Measurements from ENCODE around the gene RC3H2.
A peak's percentile ranks its signal among the peaks of the same experiment; 100 is the strongest.
"Not testable (repeated sequence)": the region's sequence is repeated elsewhere in the genome, so short reads cannot be mapped to it uniquely, and the experiment has no call there.

Gene RC3H2

DNA sequence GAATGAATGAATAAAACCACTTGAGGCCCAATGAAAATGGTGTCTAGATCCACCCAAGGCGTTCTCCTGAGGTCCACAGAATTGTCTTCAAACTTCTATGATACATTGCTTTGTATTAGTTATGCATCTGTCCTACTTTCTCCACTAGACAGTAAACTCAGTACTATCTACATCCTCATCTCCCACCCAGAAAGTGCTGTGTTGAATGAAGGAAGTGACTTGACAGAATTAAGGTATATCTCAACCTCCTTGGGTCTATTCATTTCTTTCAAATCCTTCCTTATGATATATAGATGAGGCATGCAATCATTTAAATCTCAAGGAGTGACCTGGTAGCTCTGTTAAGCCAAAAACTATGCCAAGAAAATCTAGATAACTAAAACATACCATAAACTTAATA is 61.0 kb downstream of the RC3H2 start:
- DNase-seq, result no peak

- no peak for DNase-seq
Measured at GRCh38 chr9:122841501-122841900, 63.7 kb downstream of the RC3H2 start.

DNA sequence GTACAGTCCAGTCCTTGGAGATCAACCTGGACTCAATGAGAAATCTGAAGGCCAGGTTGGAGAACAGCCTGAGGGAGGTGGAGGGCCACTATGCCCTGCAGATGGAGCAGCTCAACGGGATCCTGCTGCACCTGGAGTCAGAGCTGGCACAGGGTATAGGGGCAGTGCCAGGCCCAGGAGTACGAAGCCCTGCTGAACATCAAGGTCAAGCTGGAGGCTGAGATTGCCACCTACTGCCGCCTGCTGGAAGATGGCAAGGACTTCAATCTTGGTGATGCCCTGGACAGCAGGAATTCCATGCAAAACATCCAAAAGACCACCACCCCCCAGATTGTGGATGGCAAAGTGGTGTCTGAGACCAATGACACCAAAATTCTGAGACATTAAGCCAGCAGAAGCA is 66.7 kb downstream of the RC3H2 start:
- not testable (repeated sequence) for DNase-seq

- no peak for DNase-seq
Measured at GRCh38 chr9:122837266-122837850, 67.8 kb downstream of the RC3H2 start.

GRCh38 chr9:122835313-122835731 is 69.8 kb downstream of the RC3H2 start:
- DNase-seq, result no peak

- DNase-seq, result no peak
Measured at GRCh38 chr9:122832194-122832593, 73.0 kb downstream of the RC3H2 start.

DNA sequence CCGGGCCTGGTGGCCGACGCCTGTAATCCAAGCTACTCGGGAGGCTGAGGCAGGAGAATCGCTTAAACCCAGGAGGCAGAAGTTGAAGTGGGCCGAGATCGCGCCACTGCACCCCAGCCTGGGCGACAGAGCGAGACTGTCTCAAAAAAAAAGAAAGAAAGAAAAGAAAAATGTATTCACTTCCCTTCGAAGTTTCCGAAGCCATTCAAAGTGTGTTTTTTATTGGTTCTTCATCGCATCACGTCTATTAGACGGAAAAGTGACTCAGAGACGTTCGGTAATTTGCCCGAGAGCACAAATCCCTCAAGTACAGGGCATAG is 76.2 kb downstream of the RC3H2 start:
- not testable (repeated sequence) for DNase-seq

DNA sequence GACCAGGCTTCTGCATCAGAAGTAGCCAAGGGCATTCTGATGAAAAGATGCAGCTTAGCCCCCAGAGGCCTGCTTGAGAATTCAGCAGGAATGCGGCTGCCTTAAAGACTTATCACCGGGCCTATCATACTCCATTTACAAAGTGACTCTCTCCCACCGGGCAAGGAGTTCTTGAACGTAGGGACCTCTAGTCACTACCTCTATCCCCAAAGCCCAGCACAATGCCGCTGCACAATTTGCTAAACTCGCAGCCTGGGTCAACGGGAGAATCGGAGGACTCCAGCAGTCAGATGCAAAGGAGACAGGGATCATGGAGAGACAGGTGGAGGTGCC is 77.4 kb downstream of the RC3H2 start:
- no peak for DNase-seq

- DNase-seq, result no peak
Measured at GRCh38 chr9:122822938-122823337, 82.2 kb downstream of the RC3H2 start.

DNA sequence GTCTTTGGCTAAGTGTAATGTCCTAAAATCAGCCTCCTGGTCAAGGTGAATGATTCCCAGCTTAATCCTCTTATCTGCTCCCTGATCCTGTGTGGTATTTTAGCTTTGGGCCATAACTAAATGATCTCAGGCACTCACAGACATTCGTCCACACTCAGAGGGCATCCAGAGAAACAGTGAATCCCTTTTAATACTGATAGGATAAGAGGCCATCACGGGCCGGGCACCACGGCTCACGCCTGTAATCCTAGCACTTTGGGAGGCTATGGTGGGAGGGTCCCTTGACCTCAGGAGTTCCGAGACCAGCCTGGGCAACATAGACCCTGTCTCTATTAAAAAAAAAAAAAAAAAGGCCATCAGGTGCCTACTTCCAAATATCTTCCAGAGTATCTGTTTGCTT is 83.1 kb downstream of the RC3H2 start:
- DNase-seq, result no peak

GRCh38 chr9:122821278-122821943 is 83.7 kb downstream of the RC3H2 start:
- DNase-seq, result no peak

- no peak for DNase-seq
Measured at GRCh38 chr9:122820490-122820845, 84.7 kb downstream of the RC3H2 start.

- peak; percentile 53 for DNase-seq
Measured at GRCh38 chr9:122819791-122820489, 85.2 kb downstream of the RC3H2 start.

GRCh38 chr9:122819326-122819725 is 85.8 kb downstream of the RC3H2 start:
- peak; percentile 8 for DNase-seq

DNA sequence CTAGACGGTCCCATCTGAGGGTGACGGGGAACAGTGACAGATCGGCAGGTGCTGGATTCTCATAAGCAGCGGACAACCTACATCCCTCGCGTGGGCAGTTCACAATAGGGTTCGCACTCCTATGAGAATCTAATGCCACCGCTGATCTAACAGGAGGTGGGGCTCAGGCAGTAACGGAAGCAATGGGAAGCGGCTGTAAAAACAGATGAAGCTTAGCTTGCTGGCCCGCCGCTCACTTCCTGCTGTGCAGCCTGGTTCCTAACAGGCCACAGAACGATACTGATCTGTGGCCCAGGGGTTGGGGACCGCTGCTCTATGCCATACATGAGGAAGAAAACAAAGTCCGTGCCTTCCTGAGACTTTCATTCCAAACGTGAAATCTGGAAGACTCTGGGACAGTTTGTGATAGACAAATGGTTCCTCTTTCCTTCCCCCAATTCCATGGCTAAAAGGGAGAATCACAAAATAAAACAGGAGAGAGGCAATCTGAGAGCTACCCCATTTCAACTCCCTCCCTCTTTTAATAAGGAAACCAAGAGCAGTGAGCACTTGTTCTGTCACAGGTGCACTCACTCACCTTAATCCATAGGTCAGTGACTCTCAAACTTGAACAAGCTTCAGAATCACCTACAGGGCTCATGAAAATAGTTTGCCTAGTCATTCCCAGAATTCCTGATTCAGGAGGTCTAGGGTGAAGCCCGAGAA is 88.8 kb downstream of the RC3H2 start:
- DNase-seq, result no peak

DNA sequence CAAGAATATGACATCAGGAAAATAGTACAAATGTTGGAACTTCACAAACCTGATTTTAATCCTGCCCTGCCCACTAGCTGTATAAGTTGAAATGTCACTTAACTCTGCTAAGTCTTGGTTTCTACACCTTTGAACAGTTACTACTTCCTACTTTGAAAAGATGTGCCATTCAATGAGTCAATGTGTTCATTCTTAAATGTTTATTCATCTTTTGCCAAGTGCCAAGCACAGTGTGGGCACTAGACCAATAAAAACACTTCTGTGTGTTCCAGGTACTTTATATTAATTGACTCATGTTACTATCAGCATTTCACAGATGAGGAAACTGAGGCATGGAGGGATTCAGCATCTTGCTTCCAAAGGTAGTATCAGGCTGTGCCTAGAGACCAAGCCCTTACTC is 89.6 kb downstream of the RC3H2 start:
- no peak for DNase-seq

DNA sequence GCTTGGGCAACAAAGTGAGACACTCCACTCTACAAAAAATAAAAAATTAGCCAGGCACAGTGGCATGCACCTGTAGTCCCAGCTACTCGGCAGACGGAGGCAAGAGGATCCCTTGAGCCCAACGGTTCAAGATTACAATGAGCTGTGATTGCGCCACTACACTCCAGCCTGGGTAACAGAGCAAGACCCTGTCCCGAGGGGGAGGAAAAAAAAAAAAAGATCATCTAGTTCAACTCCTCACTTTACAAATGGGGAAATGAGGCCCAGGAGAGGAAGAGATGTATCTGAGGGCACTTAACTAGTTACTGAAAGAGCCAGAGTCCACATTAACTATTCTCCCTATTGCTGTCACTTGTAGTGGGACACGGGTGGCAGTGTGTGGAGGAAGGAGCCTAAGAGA is 90.6 kb downstream of the RC3H2 start:
- DNase-seq, result no peak

DNA sequence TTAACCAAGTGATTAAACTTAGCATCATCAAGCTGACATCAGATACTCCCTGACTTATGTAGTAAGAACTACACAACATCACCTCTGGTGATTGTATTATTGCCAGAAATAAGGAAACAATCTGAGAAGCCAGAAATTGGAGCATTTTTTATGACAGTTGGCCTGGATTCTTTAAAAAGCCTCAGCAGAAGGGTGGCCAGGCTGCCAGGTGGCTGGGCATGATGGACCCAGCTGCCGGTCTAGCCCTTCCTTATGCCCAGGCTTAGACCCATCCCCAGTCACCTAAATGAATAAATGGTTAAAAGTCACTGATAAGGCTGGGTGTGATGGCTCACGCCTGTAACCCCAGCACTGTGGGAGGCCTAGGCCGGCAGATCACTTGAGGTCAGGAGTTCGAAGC is 92.4 kb downstream of the RC3H2 start:
- no peak for DNase-seq

- peak; percentile 75 for DNase-seq
Measured at GRCh38 chr9:122810306-122810946, 94.7 kb downstream of the RC3H2 start.

- peak; percentile 31 for DNase-seq
Measured at GRCh38 chr9:122809261-122809660, 95.9 kb downstream of the RC3H2 start.

DNA sequence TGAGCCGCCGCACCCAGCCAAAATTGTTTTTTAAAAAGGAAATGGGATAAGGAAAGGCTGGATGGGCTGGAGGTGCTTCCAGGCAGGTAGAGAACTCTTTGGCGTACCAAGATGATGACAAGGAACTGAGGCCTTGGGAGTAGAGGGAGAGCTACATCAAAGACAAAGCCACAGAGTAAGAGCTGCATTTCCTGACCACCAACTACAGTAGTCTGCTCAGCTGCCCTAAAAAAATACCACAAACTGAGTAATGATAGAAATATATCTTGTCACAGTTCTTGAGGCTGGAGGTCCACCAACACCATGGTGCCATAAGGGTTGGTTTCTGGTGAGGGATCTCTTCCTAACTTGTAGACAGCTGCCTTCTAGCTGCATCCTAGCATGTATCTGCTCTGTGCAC is 97.0 kb downstream of the RC3H2 start:
- no peak for DNase-seq

DNA sequence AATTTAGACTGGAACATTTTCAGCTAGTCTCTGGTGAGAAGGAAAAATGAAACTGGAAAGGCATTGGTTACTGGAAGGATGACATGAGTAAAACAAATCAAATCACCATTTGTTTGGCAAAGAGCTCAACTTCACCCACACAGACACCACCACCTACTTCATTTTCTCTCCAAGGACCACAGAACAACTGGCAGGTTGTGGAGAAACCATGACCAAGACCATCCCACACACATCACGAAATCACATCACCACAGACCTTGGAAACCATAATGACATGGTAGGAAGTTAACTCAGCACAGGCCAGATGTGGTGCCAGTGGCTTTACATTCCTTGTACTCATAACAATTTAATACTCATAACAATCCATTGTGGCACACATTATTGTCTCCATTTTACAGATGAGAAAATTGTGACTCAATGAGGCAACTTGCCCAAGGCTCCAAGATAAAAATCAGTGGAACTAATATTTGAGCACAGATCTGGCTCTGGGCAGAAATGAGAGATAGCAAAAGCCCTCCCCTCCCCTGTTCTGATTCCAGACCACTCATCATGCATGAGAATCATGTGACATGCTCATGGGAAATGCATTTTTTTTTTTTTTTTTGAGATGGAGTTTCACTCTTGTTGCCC is 97.8 kb downstream of the RC3H2 start:
- DNase-seq, result no peak

DNA sequence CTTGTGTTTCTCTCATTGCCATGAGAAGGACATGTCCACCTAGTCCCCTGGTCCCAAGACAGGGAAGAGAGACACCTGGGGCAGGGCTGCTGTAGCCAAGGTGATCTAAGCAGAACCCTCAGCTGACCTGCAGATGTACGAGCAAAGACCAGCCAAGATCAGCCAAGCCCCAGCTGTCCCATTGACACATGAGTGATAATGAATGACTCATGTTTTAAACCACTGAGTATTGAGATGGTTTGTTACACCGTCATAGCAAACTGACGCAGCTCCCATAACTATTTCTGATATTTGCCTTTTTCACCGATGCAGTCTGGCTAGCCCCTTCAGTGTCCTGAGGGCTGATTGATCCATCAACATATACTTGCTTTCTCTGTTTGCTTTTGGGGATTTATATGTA is 98.5 kb downstream of the RC3H2 start:
- no peak for DNase-seq
